GM23248 (cell line): Measurements from ENCODE around the gene PGGHG. TPM values are rescaled to one million over a fixed set of nuclear protein-coding genes. Genes with fewer than 3 reads are reported as not detected.

ENCODE experiments used
- DNase-seq: peaks from one replicate; pipeline ENCODE4 v3.0.0-alpha.2; 2015
- H2AFZ ChIP-seq: fragments of 200-600 bp; sonication (generic); 2 replicates; pipeline ENCODE4 v1.6.1; 2016; ENCODE audit warnings: antibody characterized with exemption
- H3F3A ChIP-seq: fragments of 200-600 bp; sonication (generic); 2 replicates; pipeline ENCODE4 v1.6.1; 2016; ENCODE audit warnings: mild to moderate bottlenecking, antibody characterized with exemption, mixed run types; ENCODE audit not compliant: insufficient read depth
- H3K27ac ChIP-seq: fragments of 200-600 bp; sonication (generic); 2 replicates; pipeline ENCODE4 v1.5.1; 2016; ENCODE audit warnings: mild to moderate bottlenecking
- H3K27me3 ChIP-seq: fragments of 200-600 bp; sonication (generic); replicated peaks from 2 replicates; pipeline ENCODE4 v1.6.1; 2016; ENCODE audit warnings: mild to moderate bottlenecking; ENCODE audit not compliant: insufficient read depth
- H3K36me3 ChIP-seq: fragments of 200-600 bp; sonication (generic); 2 replicates; pipeline ENCODE4 v1.6.1; 2016; ENCODE audit warnings: low read depth, mild to moderate bottlenecking
- H3K4me1 ChIP-seq: fragments of 200-600 bp; sonication (generic); 2 replicates; pipeline ENCODE4 v1.6.1; 2016; ENCODE audit warnings: mild to moderate bottlenecking; ENCODE audit not compliant: insufficient read depth
- H3K4me2 ChIP-seq: fragments of 200-600 bp; sonication (generic); one replicate; pipeline ENCODE4 v1.6.1; 2016; ENCODE audit warnings: mild to moderate bottlenecking; ENCODE audit not compliant: unreplicated experiment
- H3K4me3 ChIP-seq: fragments of 200-600 bp; sonication (generic); 2 replicates; pipeline ENCODE4 v1.5.1; 2016; ENCODE audit warnings: mild to moderate bottlenecking
- H3K79me2 ChIP-seq: fragments of 200-600 bp; sonication (generic); 2 replicates; pipeline ENCODE4 v1.6.1; 2016; ENCODE audit warnings: mild to moderate bottlenecking; ENCODE audit not compliant: insufficient read depth
- H3K9ac ChIP-seq: fragments of 200-600 bp; sonication (generic); 2 replicates; pipeline ENCODE4 v1.6.1; 2016; ENCODE audit warnings: mild to moderate bottlenecking
- H3K9me2 ChIP-seq: fragments of 200-600 bp; sonication (generic); 2 replicates; pipeline ENCODE4 v1.6.1; 2016; ENCODE audit warnings: mixed run types, mild to moderate bottlenecking, moderate library complexity; ENCODE audit not compliant: insufficient read depth
- H3K9me3 ChIP-seq: fragments of 200-600 bp; sonication (generic); one replicate; pipeline ENCODE4 v1.6.1; 2017; ENCODE audit warnings: low read depth
- H4K20me1 ChIP-seq: fragments of 200-600 bp; sonication (generic); 2 replicates; pipeline ENCODE4 v1.6.0; 2016; ENCODE audit not compliant: insufficient read depth
- EZH2 ChIP-seq: fragments of 200-600 bp; sonication (generic); IDR thresholded peaks from 2 replicates; pipeline ENCODE4 v1.6.1; 2018; ENCODE audit warnings: antibody characterized with exemption, mild to moderate bottlenecking; ENCODE audit not compliant: insufficient read depth, poor library complexity, severe bottlenecking
- EZH2phosphoT487 ChIP-seq: fragments of 200-600 bp; sonication (generic); IDR thresholded peaks from 2 replicates; pipeline ENCODE4 v1.6.1; 2018; ENCODE audit warnings: antibody characterized with exemption, moderate library complexity, mild to moderate bottlenecking, low read depth; ENCODE audit not compliant: insufficient read depth
- WGBS, 2 experiments: methylation state at CpG; one replicate each; pipeline ENCODE4 v1.1.6; 2015 to 2017; ENCODE audit warnings: low lambda C conversion rate in 2 of 2, low coverage in 1 of 2; ENCODE audit errors: missing lambda C conversion rate in 2 of 2; 5-methylcytosine and 5-hydroxymethylcytosine counted together
- in situ Hi-C: fragments of 300-500 bp; cut with MboI; formaldehyde crosslinking; loops from 2 replicates; pipeline ENCODE4 v1.15.0; 2020
- polyA plus RNA-seq: library from polyadenylated mRNA; unstranded; fragments of >200 nt; fragmentation: Nextera tagmentation; extraction: Ambion mirVana; gene quantifications from 2 replicates; pipeline ENCODE4 v1.2.1, GENCODE V29; 2016
- total RNA-seq: library from RNA; depleted of rRNA; stranded (reverse); fragments of >200 nt; shearing (Covaris generic); gene quantifications from 2 replicates; pipeline ENCODE4 v1.2.3, GENCODE V29; 2014

Gene PGGHG
- total and polyA plus RNA-seq, 2 experiments from 2014 or later = 4.6 to 14.2 TPM

- Histone ChIP-seq H3K4me1 (no peaks in the 10 kb centered on the region), H3K27me3 (peaks cover 16% of the 10 kb centered on the region), H3K9me3 (no peaks in the 10 kb centered on the region), H2AFZ (no peak overlapping the region), H3F3A (peaks cover 4% of the 10 kb centered on the region), H4K20me1 (no peaks in the 10 kb centered on the region), H3K9ac (no peak overlapping the region), H3K36me3 (no peaks in the 10 kb centered on the region), H3K27ac (no peak overlapping the region), H3K4me2 (no peak overlapping the region), H3K9me2 (no peaks in the 10 kb centered on the region), H3K4me3 (no peak overlapping the region), H3K79me2 (no peaks in the 10 kb centered on the region)
- in situ Hi-C loops = no loop called here
- no peak for DNase-seq
- TF ChIP-seq EZH2phosphoT487 (no peak), EZH2 (no peak)
- WGBS, 2 experiments = 72 to 75% methylated on average over 5 to 6 of the region's 6 CpGs
These were observed 16.1 kb upstream of the PGGHG start for GRCh38 chr11:272931-273198.

GRCh38 chr11:276219-276618 lies 12.7 kb upstream of the PGGHG start:
- no peaks in the 10 kb centered on the region for H3F3A ChIP-seq
- peaks cover 46% of the 10 kb centered on the region for H3K27me3 ChIP-seq
- H3K9ac ChIP-seq = no peak overlapping the region
- in situ Hi-C loops = no loop called here
- H3K36me3 ChIP-seq = no peaks in the 10 kb centered on the region
- DNase-seq = no peak
- H4K20me1 ChIP-seq = no peaks in the 10 kb centered on the region
- no peak for TF ChIP-seq EZH2phosphoT487
- TF ChIP-seq EZH2 = no peak
- no peaks in the 10 kb centered on the region for H3K9me2 ChIP-seq
- H3K9me3 ChIP-seq = no peaks in the 10 kb centered on the region
- no peaks in the 10 kb centered on the region for H3K4me1 ChIP-seq
- no peak overlapping the region for H2AFZ ChIP-seq
- H3K4me3 ChIP-seq = no peak overlapping the region
- no peak overlapping the region for H3K4me2 ChIP-seq
- no peak overlapping the region for H3K27ac ChIP-seq
- H3K79me2 ChIP-seq = no peaks in the 10 kb centered on the region

DNA sequence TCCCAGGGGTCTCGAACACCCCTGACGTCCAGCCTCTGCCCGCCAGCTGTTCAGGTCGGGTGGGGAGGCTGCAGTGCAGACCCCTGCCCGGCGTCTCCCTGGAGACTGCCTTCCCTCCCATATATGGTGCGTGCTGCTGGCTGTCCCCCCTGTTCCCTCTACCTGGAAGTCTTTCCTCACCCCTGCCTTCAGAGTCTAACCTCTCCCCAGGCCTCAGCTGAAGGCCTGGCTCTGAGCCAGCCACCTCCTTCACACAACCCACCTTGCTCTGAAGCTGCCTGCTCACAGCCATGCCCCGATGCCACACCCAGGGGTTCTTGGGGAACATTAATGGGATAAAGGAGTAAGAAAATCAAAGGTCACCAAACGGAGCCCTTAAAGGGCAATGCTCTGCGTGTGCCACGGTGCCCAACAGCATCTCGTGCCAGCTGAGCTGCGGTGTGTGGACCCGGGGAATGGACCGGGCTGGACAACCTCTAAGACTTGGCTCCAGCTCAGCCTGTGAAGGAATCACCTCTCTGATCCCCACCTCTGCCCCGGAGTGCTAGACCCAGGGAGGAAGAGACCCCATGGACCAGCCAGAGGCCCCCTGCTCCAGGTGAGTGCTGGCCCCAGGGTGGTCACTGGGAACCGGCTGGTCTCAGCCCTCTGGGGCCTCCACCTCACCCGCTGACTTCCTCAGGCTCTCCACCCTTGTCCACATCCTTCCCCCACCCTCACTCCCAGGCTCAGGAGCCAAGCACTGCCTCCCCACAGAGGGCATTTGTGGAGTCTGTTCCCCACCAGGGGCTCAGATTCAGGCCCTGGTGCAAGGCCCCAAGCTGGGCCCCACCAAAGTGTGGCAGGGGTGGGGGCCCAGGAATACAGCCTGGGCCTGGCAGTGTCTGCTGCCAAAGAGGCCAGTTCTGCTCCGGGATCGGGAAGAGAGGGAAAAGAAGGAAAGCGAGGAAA lies 10.7 kb upstream of the PGGHG start, which contains the start of gene NLRP6:
TSS of gene NLRP6 (plus strand) at position 407 of the 951 bp plus-strand sequence. CDS start at position 570, 163 bp downstream.
- Histone ChIP-seq H3K36me3 (no peaks in the 10 kb centered on the region), H3K79me2 (no peaks in the 10 kb centered on the region), H3K27me3 (peaks cover 65% of the 10 kb centered on the region), H2AFZ (no peak within 1 kb of the TSS), H3K9ac (no peak within 1 kb of the TSS), H3K4me3 (no peak within 1 kb of the TSS), H3K9me3 (no peaks in the 10 kb centered on the region), H4K20me1 (no peaks in the 10 kb centered on the region), H3K9me2 (no peaks in the 10 kb centered on the region), H3K4me2 (no peak within 1 kb of the TSS), H3K4me1 (no peaks in the 10 kb centered on the region), H3F3A (no peaks in the 10 kb centered on the region), H3K27ac (no peak within 1 kb of the TSS)
- TF ChIP-seq EZH2 = no peak
- no peak for TF ChIP-seq EZH2phosphoT487
- in situ Hi-C loops = no loop called here
- no peak for DNase-seq
- WGBS, 2 experiments = 56 to 62% methylated on average over 21 of the region's 21 CpGs

GRCh38 chr11:279040-279965 lies 9.6 kb upstream of the PGGHG start:
- 11 to 12% methylated on average over 38 to 84 of the region's 97 CpGs for WGBS, 2 experiments
- Histone ChIP-seq H3K4me3 (no peak overlapping the region), H3K9me3 (no peaks in the 10 kb centered on the region), H3K9me2 (no peaks in the 10 kb centered on the region), H3K27ac (no peak overlapping the region), H3K4me2 (no peak overlapping the region), H3K79me2 (no peaks in the 10 kb centered on the region), H3K4me1 (no peaks in the 10 kb centered on the region), H3K36me3 (no peaks in the 10 kb centered on the region), H4K20me1 (no peaks in the 10 kb centered on the region), H3K9ac (no peak overlapping the region), H3K27me3 (peaks cover 71% of the 10 kb centered on the region), H2AFZ (no peak overlapping the region), H3F3A (no peaks in the 10 kb centered on the region)
- 0 out of 2 replicates have a peak, but pooled peaks have one; percentile 34 for TF ChIP-seq EZH2phosphoT487
- TF ChIP-seq EZH2 = no peak
- no peak for DNase-seq
- in situ Hi-C loops = no loop called here
